GM18868 (cell line): Measurements from ENCODE around the gene SSH2.
A peak's percentile ranks its signal among the peaks of the same experiment; 100 is the strongest.
"Not testable (repeated sequence)": the region's sequence is repeated elsewhere in the genome, so short reads cannot be mapped to it uniquely, and the experiment has no call there.

ENCODE experiments used
- ATAC-seq: cut with Tn5 transposase; IDR thresholded peaks from one replicate; pipeline ENCODE4 v1.9.1; 2021; ENCODE audit warnings: mild to moderate bottlenecking, moderate library complexity; ENCODE audit not compliant: unreplicated experiment

SSH2 gene

GRCh38 chr17:29749045-29749825 lies 180.8 kb downstream of the SSH2 start:
- no peak for ATAC-seq

- ATAC-seq, result no peak
Observed at GRCh38 chr17:29748400-29748799, 181.6 kb downstream of the SSH2 start.

GRCh38 chr17:29747660-29748059 lies 182.4 kb downstream of the SSH2 start:
- no peak for ATAC-seq

- no peak for ATAC-seq
Observed at GRCh38 chr17:29746669-29747068, 183.4 kb downstream of the SSH2 start.

GRCh38 chr17:29744121-29744520 lies 185.9 kb downstream of the SSH2 start:
- no peak for ATAC-seq

DNA sequence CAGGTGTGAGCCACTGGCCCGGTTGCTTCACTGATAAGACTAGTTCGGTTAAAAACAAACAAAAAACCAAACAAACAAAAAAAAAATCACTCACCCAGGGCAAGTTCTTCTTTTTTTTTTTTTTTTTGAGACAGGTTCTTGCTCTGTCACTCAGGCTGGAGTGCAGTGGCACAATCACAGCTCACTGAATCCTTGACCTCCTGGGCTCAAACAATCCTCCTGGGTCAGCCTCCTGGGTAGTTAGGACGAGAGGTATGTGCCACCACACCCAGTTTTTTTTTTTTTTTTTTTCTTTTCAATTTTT lies 187.9 kb downstream of the SSH2 start:
- ATAC-seq, result no peak

- no peak for ATAC-seq
Observed at GRCh38 chr17:29740017-29740416, 190.0 kb downstream of the SSH2 start.

DNA sequence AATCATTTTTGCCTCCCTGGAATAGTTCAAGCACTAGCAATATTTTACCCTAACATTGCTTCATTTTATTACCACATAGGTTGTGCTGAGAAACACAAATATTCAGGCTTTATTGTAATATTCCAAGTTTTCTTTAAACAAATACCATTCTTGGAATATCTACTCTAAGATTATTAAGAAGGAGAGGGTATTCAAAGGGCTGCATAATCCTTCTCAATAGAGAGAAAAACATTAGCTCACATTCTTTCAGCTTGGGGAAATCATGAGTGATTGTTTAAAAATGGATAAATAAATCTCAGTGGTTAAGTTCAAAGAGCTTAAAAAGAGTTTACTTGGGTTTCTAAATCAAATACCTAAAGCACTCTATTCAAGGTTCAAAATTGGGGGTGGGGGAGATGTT lies 195.4 kb downstream of the SSH2 start:
- ATAC-seq, result no peak

- no peak for ATAC-seq
Observed at GRCh38 chr17:29733166-29733565, 196.9 kb downstream of the SSH2 start.

DNA sequence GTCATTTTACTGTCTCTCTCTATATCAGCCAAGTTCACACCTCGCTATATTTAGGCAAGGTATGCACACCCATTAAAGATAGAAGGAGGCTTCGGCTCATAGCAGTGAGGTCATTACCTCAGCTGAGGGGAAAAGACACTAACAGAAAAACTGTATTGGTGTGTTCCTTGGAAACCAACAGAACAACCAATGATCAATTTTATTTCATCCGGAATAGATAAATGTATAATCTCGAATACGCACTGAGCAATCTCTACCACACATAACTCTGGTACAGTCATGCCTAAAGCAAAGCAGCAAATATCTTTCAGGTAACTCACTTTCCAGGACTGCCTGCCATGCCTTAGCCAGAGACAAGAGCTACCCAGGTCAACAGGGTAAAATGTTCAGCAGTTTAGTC lies 197.4 kb downstream of the SSH2 start:
- no peak for ATAC-seq

- ATAC-seq, result no peak
Observed at GRCh38 chr17:29732209-29732608, 197.8 kb downstream of the SSH2 start.

DNA sequence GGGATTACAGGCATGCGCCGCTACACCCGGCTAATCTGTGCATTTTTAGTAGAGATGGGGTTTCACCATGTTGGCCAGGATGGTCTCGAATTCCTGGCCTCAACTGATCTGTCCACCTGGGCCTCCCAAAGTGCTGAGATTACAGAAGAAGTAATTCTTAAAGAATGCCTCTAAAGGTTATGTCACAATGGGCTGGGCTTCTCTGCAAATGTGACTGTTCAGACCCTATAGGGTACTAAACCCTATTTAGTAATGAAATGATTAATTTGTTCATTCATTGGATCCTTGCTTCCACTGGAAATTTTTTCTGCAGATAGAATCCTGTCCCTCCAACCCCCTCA lies 198.5 kb downstream of the SSH2 start:
- ATAC-seq, result no peak

GRCh38 chr17:29728490-29728889 lies 201.5 kb downstream of the SSH2 start:
- no peak for ATAC-seq

GRCh38 chr17:29726715-29727252 lies 203.2 kb downstream of the SSH2 start:
- ATAC-seq, result no peak

- ATAC-seq, result not testable (repeated sequence)
Observed at GRCh38 chr17:29725408-29725807, 204.6 kb downstream of the SSH2 start.

GRCh38 chr17:29723278-29724047 lies 206.6 kb downstream of the SSH2 start:
- ATAC-seq, result no peak

- ATAC-seq, result peak; percentile 75
Observed at GRCh38 chr17:29722411-29723198, 207.4 kb downstream of the SSH2 start.

GRCh38 chr17:29720551-29720950 lies 209.5 kb downstream of the SSH2 start:
- no peak for ATAC-seq

DNA sequence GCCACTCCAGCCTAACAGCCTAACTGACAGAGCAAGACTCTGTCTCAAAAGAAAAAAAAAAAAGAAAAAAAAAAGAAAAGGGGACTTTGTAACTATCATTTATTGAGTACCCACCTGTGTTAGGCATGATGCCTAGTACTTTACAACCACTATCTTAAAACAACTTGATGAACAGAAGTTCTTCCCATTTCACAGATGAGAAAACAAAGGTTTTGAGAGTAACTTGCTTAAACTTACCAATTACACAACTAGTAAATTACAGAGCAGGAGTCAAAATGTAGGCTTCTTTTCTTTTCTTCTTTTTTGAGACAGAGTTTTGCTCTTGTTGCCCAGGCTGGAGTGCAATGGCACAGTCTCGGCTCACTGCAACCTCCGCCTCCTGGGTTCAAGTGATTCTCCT lies 210.6 kb downstream of the SSH2 start:
- ATAC-seq, result no peak

GRCh38 chr17:29718446-29719039 lies 211.5 kb downstream of the SSH2 start:
- ATAC-seq, result no peak

DNA sequence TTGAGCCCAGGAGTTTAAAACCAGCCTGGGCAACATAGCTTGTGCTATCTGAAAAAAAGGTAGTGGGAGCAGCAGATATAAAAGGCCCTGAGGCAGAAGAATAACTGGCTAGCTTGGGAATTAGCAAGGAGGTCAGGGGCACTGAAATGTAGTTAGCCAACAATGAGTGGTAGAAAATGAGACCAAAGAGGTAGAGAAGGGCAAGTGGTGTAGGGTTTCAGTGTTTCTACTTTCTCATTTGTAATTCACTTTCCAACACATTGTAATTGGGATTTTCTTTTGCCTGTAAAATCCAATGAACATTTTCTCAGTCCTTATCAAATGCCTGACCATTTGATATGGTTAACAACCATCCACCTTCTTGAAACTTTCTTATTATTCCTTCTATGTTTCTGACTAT lies 212.2 kb downstream of the SSH2 start:
- no peak for ATAC-seq
